ENCODE results near the gene OR2T12.
"Not testable (repeated sequence)": the region's sequence is repeated elsewhere in the genome, so short reads cannot be mapped to it uniquely, and the experiment has no call there.

OR2T12 gene, protein sequence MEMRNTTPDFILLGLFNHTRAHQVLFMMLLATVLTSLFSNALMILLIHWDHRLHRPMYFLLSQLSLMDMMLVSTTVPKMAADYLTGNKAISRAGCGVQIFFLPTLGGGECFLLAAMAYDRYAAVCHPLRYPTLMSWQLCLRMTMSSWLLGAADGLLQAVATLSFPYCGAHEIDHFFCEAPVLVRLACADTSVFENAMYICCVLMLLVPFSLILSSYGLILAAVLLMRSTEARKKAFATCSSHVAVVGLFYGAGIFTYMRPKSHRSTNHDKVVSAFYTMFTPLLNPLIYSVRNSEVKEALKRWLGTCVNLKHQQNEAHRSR

DNA sequence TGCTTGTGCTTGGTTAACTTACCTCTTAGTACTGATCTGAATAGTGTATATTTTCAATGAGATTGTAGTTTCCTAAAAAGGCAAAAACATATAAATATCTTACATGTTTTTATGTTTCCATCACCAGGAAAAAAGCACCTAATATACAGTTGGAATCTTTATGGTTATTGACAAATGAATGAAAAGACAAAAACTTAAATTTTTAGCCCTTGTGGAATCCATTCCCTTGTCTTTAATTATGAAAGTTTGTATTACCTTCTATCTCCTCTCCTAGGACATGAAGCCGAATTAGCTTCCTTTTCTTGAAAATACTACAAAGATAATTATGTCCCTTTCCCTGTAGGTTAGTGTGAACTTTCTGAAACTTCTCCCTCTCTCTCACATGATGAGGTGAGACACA lies at the start of gene OR2T12:
OR2T12 (minus strand) TSS at position 101 of the 400 bp plus-strand sequence. CDS start 7,846 bp downstream, outside the sequence.
- DNase-seq = no peak
- intact Hi-C loops (cut with DNase I) = no loop called here

DNA sequence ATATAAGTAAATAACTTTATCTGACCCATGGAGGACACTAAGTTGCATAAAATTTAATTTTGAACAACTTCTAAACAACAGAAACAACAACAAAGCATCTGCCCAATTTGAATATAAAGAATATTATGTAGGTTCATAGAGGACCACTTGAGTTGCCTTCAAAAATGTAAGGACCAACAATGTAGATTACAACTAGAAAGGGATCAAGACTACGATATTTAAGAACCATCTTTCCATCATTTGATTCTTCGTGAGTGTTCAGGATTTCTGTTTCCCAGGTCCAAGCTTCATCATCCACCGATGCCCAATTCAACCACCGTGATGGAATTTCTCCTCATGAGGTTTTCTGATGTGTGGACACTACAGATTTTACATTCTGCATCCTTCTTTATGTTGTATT lies 45.3 kb upstream of the OR2T12 start, which contains the start of gene OR14C36:
OR14C36 (plus strand) TSS at position 301 of the 400 bp plus-strand sequence; CDS start at position 301, 0 bp downstream.
- intact Hi-C loops (cut with DNase I) = no loop called here

DNA sequence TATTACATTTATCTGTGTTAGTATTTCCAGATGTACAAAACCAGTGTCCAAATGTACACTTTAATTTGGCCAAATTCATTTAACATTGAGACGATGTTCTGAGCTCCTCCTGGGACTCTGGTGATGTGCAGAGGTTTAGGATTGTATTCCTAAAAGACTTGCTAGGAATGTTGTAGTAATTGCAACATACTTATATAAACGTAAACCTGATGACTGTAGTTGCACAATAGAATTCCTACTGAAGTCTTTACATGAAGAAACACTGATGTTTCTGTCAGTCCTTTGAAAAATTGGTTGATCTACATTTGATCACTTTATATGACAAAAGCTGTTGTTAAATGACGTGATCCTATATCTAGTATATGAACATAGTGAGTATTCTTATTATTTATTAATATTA lies 40.2 kb upstream of the OR2T12 start:
- intact Hi-C loops (cut with DNase I) = no loop called here
- DNase-seq = no peak

More for the DNA sequence above, 45.3 kb upstream of the OR2T12 start, which contains the start of gene OR14C36:
- no peak for DNase-seq

DNA sequence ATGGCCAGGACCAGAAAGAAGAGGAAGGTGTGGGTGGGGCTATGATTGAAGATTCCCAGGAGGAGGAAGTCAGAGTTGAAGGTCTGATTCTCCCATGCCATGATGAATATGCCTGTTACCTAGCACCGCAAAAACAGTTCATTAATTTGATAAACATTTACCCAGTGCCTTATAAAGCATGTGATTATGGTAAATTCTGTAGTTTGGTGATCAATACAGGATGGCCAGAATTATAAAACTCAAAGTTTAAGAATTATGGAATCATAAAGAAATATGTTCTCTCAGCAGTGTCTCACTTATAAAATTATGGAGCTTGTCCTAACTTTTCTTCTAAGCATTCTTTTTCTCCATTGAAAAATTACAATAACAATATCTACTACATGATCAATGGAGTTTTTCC lies 21.2 kb upstream of the OR2T12 start, which contains the start of gene OR2M7:
OR2M7 (minus strand) TSS at position 101 of the 400 bp plus-strand sequence; CDS start at position 101, 0 bp downstream.
- intact Hi-C loops (cut with DNase I) = no loop called here
- no peak for DNase-seq

DNA sequence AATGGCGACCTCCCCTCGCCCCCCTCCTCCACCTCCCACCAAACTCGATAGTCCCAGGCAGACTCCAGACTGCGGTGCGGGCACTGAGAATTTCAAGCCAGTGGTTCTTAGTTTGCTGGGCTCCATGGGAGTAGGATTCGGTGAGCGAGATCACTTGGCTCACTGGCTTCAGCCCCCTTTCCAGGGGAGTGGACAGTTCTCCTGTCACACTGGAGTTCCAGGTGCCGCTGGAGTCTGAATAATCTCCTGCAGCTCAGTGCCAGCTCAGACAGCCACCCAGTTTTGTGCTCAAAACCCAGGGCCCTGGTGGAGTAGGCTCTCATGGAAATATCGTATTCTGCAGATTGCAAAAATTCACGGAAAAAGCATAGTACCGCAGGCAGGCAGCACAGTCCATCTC lies 13.6 kb upstream of the OR2T12 start:
- no peak for DNase-seq
- intact Hi-C loops (cut with DNase I) = loop anchor here (10.0 kb wide), 1 partner anchor 48 kb away; the partner anchor contains the start of gene OR2T4

DNA sequence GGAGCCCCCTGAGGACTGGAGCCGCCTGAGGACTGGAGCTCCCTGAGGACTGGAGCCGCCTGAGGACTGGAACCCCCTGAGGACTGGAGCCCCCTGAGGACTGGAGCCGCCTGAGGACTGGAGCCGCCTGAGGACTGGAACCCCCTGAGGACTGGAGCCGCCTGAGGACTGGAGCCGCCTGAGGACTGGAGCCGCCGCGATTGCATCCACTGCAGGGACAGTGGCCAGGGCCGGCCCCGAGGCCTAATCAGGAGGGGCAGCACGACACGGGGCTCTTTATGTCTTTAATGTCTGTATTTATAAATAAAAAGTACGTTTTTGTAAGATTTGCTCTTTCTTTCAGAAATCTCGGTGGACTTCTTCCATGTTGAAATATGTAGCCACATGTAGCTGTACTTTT lies 3.5 kb upstream of the OR2T12 start:
- DNase-seq; intact Hi-C loops (cut with DNase I): not testable (repeated sequence)

DNA sequence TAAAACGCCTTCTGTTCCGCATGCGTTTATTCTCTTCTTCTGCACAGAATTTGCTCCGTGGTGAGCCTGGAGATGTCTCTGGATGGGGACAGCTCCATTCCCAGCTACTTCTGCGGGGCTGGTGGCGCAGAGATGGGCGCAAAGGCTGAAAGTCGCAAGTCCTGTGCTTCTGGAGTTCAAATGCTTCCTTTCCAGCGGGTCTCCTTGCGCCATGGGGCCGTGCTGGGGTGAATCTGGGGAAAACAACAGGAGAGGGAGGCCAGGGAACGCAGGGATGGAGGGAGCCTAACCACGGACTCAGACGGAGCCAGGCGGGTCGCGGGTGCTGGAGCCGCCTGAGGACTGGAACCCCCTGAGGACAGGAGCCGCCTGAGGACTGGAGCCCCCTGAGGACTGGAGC lies 2.9 kb upstream of the OR2T12 start:
- intact Hi-C loops (cut with DNase I) = no loop called here
- DNase-seq = no peak

DNA sequence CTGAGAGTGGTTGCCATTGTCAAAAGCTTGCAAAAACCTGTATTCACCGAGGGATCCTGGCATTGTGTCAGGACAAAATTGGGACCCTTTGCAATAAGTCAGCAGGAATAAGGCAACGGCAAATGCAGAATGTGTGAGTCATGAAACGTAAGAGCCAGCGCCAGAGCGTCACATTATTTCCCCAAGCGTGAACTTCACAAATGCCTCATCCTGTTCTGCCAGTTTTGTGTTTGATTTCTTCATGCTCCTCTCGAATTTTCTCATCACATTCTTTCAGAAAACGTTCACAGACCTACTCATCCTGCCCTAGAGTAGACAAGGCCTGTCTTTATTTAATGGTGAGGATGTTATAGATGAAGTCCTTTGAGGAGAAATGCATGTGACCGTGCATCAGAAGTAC lies 2.4 kb upstream of the OR2T12 start:
- DNase-seq; intact Hi-C loops (cut with DNase I): not testable (repeated sequence)

DNA sequence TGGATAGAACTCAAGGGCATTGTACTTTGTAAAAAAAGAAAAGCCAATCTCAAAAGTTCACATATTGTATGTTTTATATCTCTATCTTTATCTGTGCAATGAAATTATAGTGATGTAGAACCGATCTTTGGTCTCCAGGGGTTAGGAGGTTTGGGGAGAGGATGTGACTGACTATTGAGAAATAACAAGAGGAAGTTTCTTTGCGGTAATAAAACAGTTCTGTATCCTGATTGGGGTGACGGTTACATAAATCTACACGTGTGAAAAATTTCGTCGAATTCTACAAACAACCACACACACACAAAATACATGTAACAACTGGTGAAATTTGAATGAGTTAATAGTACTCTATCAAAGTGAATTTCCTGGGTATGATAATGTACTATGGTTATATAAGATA lies 14.8 kb downstream of the OR2T12 start:
- intact Hi-C loops (cut with DNase I) = no loop called here
- DNase-seq = no peak

DNA sequence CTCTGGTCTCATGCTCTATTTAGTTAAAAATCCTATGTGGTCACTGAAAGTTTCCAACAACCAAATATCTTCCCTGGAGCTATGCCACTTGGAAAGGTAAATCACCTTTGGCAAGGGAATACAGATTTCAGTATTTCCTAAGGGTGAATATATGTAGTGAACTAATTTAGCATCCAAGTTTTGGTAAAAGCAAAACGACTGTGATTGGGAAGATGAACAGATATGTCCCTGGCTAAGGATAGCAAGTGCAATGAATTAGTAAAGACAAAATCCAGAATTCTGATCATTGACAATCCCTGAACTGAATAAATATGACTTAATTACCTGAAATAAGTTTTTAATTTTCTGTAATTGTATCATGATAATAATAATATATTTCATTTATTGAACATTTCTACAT lies 25.3 kb downstream of the OR2T12 start, which contains the start of gene OR2T33:
OR2T33 (minus strand) TSS at position 101 of the 400 bp plus-strand sequence. CDS start 4,162 bp downstream, outside the sequence.
- intact Hi-C loops (cut with DNase I) = no loop called here
- no peak for DNase-seq

DNA sequence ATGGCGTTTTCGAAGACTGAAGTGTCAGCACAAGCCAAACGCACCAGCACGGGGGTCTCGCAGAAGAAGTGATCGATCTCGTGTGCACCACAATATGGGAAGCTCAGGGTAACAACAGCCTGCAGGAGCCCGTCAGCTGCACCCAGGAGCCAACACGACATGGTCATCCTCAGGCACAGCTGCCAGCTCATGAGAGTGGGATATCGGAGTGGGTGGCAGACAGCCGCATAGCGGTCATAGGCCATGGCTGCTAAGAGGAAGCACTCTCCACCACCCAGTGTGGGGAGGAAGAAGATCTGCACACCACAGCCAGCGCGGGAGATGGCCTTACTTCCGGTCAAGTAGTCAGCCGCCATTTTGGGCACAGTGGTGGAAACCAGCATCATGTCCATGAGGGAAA lies 30.0 kb downstream of the OR2T12 start:
- intact Hi-C loops (cut with DNase I); DNase-seq: not testable (repeated sequence)

DNA sequence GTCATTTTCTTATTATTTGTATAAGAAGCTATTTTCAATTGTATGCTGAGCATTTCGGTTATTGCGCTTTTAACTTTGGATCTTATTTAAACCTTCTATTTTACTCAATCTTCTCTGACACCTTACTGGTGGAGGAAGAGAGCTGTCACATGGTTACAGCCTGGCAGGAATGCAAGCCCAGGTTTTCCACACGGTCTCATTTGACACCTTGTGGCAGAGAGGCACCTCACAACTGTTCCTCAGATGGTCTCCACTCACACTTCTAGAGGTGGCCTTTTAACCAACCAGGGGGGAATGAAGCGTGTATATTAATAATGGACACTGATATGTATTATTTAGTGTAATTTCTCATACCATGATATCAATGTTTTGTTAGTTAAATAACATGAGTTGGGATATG lies 35.0 kb downstream of the OR2T12 start:
- intact Hi-C loops (cut with DNase I) = no loop called here
- DNase-seq = no peak

DNA sequence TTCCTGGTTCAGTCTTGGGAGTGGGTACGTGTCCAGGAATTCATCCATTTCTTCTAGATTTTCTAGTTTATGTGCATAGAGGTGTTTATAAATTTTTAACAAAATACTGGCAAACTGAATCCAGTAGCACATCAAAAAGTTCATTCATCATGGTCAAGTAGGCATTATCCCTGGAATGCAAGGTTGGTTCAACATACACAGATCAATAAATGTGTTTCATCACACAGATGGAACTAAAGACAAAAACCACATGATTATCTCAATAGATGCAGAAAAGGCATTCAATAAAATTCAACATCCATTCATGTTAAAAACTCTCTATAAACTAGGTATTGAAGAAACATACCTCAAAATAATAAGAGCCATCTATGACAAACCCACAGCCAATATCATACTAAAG lies 43.9 kb downstream of the OR2T12 start:
- DNase-seq; intact Hi-C loops (cut with DNase I): not testable (repeated sequence)

DNA sequence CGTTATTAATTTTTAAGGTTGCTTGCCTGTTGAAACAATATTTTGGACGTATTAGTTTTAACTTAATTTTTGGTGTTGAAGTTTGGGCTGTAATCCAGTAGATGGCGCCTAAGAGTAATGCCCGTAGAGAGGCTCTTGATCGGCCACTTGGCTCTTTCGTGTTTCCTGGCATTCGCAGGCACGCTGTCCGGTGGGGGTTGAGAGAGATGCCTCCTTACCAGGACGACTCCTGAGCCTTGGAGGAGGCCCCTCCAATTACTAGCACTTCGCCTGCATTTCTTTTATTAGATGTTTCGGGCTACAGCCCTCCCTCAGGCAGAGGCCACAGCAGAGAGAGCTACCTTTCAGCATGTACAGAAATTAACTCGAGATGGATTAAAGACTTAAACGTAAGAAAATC lies 60.0 kb downstream of the OR2T12 start:
- DNase-seq = peak in 40 of 42 donors; percentile 5 to 79 (median 44)
- intact Hi-C loops (cut with DNase I) = no loop called here
